OCI-LY1 (cell line): ENCODE data around the gene NLK.

ENCODE experiments used
- CTCF ChIP-seq: fragments of 200-600 bp; sonication (generic), shearing (Covaris generic); IDR thresholded peaks from 2 replicates; pipeline ENCODE4 v1.5.1; 2017; ENCODE audit warnings: mild to moderate bottlenecking, antibody characterized with exemption, low read length, moderate library complexity, mixed read lengths
- EZH2 ChIP-seq: fragments of 200-600 bp; sonication (generic), shearing (Covaris generic); IDR thresholded peaks from 2 replicates; pipeline ENCODE4 v1.8.0; 2017; ENCODE audit warnings: borderline replicate concordance, mixed run types, mild to moderate bottlenecking, antibody characterized with exemption, low read length, moderate library complexity, mixed read lengths

- TF ChIP-seq CTCF (no peak), EZH2 (no peak)
These were observed 6.6 kb downstream of the NLK start for GRCh38 chr17:28049071-28049470.
